ENCODE results near the gene ALDH3B2.
A peak's percentile ranks its signal among the peaks of the same experiment; 100 is the strongest.
"Not testable (repeated sequence)": the region's sequence is repeated elsewhere in the genome, so short reads cannot be mapped to it uniquely, and the experiment has no call there.

Gene ALDH3B2, protein sequence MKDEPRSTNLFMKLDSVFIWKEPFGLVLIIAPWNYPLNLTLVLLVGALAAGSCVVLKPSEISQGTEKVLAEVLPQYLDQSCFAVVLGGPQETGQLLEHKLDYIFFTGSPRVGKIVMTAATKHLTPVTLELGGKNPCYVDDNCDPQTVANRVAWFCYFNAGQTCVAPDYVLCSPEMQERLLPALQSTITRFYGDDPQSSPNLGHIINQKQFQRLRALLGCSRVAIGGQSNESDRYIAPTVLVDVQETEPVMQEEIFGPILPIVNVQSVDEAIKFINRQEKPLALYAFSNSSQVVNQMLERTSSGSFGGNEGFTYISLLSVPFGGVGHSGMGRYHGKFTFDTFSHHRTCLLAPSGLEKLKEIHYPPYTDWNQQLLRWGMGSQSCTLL

DNA sequence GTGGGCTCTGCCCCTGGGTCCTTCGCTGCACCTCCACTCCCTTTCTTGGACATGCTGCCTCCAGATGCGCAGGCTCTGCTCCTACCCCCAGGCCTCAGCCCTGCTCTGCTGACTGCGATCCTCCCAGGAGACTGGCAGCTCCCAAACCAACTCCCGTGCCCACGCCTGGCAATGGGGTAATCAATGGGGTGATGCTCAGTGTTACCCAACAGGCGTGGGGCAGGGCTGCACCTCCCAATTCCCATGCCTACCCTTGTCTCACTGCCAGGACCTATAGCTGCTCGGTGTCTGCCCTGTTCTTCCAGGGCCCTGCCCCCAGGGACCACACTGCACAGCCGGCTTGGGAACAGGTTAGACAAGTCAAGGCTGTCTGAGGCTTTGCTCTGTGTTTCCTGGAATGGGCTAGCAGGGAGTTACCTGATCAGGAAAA is at the start of gene ALDH3B2:
Gene ALDH3B2 (minus strand): TSS at position 182 of the 430 bp plus-strand sequence. CDS start 7,688 bp downstream, outside the sequence.
- DNase-seq = no peak

DNA sequence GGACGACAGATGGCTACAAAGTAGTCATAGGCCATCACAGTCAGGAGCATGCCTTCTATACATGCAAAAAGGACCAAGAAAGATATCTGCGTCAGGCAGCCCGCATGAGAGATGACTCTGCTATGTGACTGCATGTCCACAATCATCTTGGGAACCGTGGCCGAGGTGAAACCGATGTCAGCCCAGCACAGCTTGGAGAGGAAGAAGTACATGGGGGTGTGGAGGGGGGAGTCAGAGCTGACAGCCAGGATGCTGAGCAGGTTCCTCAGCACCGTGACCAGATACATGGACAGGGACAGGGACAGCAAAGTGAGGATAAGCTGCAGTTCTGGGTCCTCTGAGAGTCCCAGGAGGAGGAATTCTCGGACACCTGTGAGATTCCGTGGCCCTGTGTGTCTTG is 48.6 kb upstream of the ALDH3B2 start:
- DNase-seq = not testable (repeated sequence)

DNA sequence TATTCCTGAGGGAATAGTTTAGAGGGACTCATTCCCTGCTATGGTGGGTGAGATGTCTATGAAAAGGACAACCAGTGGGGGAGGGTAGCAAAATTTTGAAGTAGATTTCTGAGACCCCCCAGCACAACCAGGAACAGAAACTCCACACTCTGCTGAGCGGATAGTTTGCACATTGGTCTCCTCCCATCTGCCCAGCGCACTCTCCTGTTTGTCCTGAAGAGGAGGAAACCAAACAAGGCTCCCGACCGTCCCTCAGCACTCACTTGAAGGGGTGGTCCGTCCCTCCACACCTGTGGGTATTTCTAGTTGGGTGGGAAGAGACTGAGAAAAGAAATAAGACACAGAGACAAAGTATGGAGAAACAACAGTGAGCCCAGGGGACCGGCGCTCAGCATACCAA is 41.8 kb upstream of the ALDH3B2 start:
- not testable (repeated sequence) for DNase-seq

DNA sequence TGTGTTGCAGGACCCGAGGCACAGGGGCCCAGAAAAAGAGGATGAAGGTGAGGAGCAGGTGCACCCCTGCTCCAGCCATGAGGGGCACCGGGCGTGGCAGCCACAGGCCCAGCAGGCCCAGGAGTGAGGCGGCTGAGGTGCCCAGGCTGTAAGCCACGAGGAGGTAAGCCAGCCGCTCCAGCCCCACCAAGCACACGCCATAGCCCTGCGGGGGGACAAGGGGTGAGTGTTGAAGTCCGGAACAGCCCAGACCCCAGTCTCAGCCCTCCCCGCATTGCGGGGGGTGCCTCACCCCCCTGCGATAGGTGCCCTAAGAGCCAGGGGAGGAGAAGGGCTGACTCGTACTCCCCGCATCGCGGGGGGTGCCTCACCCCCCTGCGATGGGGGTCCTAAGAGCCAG is 41.4 kb upstream of the ALDH3B2 start:
- not testable (repeated sequence) for DNase-seq

DNA sequence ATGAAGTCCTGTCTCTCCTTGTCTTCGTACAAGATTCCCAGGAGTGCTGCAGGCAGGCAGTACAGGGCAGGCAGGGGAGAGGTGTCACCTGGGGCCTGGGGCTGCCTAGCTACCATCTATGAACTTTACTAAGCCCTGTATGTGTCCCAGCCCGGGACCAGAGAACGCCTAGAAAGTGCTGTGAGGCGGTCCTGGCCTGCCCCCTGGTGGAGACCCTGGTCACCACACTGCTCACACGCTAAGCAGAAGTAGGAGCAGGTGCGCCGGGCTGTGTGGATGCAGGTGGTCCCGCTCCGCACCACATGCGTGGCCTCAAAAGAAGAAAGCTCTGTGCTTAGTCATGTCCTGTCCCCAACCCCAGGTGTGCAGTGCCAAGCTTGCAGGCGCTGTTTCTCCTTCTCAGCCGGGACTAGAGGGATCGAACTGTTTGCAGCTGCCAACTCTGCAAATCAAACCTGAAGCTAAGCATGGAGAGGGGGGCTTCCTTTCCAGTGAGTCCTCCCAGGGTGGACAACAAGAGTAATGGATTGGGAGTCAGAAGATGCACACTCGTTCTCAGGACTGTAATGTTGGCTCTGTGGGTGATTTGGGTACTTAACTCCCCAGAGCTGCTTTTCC is 39.6 kb upstream of the ALDH3B2 start:
- DNase-seq = peak; percentile 60

DNA sequence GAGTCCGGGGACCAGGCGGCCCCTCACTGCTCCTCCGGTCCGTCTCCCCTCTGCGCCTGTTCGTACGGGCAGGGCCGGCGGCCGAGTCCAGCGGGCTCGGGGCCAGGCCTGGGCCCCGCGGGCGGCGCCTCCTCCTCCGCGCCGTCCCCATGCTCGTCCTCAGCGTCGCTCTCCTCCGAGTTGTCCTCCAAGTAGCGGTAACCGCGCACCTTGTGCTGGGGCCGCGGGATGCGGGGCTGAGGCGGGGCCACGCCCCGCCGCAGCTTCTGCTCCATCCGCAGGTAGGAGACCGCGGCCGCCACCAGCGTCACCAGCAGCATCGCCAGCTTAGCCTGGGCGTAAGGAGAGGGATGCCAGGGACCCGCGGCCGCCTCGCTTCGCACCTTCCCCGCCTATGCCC is 37.3 kb upstream of the ALDH3B2 start:
- DNase-seq = not testable (repeated sequence)

DNA sequence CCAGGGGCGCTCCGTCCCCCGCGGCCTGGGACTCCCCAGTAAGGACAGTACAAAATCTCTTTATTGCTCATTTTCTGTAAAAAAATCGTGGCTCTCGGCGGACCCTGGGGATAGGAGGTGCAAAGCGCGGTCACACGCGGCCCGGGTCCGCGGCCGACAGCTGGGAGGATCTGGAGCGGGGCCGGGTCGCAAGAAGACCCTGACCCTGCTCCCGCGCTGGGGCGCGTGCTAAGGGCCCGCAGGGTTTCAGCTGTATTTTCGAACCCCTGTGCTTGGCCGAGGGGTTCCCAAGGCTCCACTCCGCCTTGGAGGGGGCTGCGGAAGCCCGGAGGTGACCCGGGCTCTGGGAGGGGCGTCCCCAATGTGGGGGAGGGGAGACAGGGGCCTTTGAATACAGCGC is 36.8 kb upstream of the ALDH3B2 start:
- not testable (repeated sequence) for DNase-seq

DNA sequence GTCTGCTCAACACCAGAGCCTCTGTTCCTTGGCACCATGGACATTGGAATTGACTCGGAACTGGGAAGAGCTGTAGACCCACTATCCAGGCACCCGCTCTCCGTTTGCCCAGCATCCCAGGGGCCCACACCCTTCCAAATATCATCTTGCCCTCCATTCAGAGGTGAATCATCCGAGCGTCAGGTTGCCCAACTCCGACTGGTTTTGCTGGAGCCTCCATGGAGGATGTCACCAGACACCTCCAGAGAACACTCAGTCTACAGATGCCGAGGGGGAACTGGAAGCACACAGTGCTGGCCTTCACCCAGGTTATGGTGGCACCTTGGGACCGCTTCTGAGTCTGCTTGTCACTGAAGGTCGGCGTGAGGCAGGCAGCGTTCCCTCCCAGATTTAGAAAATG is 35.4 kb upstream of the ALDH3B2 start:
- DNase-seq = not testable (repeated sequence)

DNA sequence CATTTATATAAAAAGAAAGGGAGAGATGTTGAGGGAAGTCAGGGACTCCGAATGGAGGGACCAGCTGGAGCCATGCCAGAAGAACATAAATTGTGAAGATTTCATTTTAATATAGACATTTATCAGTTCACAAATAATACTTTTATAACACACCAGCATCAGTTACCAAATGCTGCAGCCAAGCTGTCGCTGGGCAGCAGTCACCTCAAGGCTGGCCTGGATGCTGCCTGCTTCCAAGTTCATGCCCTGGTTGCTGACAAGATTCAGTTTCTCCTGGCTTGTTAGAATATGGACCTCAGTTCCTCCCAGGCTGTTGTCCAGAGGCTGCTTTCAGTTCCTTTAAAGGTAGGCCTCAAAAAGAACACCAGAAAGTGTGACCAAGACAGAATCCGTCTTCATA is 30.8 kb upstream of the ALDH3B2 start:
- DNase-seq = no peak

DNA sequence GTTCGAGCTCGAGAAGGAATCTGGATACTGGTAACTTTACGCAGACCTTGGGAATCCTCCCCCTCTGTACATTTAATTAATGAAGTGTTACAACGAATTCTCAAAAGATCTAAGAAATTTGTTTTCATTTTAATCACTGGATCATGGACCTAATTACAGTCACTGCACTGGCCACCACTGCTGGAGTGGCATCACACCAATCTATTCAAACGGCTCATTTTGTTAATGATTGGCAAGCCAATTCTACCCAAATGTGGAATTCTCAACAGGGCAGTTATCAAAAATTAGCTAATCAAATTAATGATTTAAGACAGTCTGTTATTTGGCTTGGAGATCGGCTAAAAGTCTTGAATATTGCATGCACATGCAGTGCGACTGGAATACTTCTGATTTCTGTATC is 30.1 kb upstream of the ALDH3B2 start:
- no peak for DNase-seq

DNA sequence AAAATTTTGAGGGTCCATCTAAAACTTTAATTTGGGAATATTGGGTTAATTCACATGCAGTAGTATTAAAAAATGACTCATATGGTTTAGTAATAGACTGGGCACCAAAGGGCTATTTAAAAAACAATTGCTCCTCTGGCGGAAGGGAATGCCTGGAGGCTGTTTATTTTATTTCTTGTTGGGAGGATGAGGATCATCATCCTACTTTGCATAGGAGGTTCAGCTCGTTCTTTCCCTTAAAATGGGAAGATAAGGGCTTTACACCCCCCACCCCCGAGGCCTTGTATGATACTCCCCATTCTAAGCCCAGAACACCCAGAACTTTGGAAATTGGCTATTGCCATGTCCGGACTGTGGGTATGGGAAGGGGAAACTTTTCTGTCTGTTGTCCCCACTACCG is 29.3 kb upstream of the ALDH3B2 start:
- DNase-seq = not testable (repeated sequence)

DNA sequence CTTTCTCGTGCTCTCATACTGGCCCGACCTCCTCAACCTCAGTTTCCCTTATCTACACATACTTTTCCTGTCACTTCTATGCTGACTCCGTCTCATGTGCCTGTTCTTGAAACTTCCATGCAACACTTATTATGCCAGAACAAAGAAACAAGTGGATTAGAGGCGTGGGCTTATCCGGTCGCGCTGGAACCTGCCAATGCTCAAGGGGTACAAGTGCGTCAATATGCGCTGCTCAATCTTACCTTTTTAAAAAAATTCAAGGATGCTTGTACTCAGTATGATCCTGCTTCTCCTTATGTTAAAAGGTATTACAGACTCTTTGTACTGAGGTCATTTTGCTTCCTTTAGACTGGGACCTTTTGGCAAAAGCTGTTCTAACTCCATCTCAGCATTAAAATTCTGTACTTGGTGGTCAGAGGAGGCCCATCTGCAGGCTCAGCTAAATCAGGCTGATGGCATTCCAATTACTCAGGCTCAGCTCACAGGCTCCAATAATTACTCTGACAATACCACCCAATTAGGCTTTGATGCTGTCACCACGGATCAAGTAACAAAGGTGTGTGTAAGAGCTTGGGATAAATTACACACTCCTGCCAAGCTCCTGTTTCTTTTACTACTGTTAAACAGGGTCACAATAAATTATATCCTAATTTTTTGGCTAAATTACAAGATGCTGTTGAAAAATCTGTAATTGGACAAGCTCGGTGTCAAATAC is 26.3 kb upstream of the ALDH3B2 start:
- DNase-seq = no peak

DNA sequence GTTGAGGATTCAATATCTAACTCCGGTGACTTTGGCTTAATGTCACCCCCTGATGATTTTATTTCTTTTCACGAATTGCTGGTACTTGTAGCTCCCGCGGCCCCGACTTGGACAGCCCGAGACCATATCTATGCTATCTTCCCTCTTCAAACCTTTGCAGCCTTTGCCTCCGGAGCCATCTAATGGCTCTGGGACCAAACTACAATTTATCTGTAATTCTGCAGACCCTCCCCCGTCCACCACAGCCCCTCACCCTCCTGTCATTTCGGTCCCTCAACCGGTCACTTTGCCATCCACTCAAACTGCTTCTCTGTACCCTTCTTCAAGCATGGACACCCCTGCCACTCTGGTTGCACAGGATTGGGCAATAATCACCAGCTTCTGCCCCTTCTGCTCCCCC is 25.7 kb upstream of the ALDH3B2 start:
- DNase-seq = no peak

DNA sequence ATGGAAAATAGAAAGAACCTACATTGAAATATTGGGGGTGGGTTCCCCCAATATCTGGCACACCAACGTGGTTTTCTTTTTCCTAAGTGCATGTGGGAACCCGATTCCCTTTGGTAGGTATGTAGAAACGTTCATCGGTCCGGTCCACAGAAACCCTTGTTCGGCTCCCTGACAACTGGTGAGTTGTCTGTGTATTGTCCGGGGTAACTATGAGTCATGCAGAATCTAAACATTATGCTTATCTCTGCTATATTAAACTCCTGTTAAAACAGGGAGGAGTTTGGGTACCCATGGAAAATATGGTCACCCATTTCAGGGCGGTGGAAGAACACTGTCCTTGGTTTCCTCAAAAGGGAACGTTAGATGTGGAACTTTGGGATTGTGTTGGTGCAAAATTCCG is 25.1 kb upstream of the ALDH3B2 start:
- no peak for DNase-seq

DNA sequence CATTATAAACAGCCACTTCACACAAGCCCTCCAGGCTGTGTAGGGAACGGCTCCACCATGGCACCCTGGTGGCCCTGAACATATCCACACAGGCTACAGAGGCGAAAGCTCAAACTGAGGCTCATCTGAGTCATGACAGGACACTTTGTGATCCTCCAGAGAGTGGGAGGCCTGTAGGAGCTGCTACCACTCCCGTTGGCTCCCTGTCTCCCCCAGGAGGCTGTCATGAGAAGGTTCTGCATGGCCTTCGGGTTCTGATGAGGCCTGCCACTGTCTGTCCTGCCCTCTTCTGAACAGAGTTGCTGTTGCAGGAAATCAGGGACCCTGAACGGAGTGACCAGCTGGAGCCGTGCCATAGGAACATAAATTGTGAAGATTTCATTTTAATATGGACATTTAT is 23.8 kb upstream of the ALDH3B2 start:
- DNase-seq = peak; percentile 42

DNA sequence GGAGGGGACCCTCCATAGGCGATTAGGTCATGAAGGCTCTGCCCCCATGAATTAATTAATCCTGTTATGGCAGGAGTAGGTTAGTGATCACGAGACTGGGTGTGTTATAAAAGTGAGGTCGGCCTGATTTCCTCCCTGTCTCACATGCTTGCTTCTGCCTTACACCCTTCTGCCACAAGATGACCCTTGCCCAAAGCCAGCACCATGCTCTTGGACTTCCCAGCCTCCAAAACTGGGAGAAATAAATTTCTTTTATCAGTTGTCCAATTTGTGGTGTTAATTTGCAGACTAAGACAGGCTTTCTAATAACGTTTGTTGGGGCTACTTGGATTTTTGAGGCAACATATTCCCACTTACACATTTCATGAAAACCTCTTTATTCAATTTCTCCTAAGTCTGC is 23.4 kb upstream of the ALDH3B2 start:
- DNase-seq = no peak

DNA sequence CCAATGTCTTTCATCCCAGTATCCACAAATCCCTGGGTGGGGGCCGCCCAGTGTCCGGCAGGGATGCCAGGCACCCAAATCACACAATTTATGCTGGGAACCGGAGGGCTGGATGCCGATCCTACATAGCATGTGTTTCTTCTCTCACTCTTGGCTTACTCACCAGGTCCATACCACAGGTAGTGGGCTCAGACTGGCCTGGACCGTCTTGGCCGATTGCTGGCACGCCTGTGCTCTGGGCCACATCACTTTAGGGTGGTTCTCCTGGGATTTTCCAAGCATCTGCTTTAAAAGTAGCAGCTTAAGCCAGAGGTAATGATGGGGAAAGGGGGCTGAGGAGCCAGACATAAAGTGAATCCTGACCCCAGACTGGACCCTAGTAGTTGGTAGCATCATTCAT is 22.6 kb upstream of the ALDH3B2 start:
- no peak for DNase-seq

DNA sequence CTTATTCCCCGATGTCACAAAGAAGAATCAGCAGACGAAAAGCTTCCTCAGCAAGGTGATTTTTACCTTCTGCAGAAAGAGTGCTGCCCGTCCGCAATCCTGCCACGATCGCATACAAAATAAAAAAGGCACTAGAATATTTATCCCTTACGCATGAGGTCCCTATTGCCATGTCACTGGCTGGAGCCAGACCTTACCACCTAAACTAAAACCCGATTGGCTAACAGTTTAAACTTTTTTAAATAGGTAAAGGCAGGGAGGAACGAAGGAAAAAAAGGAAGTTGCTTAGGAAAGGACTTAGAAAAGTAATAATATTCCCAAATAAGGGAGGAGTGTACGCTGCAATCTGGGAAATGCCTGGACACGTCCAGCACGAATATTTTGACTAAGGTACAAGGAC is 21.2 kb upstream of the ALDH3B2 start:
- DNase-seq = no peak

DNA sequence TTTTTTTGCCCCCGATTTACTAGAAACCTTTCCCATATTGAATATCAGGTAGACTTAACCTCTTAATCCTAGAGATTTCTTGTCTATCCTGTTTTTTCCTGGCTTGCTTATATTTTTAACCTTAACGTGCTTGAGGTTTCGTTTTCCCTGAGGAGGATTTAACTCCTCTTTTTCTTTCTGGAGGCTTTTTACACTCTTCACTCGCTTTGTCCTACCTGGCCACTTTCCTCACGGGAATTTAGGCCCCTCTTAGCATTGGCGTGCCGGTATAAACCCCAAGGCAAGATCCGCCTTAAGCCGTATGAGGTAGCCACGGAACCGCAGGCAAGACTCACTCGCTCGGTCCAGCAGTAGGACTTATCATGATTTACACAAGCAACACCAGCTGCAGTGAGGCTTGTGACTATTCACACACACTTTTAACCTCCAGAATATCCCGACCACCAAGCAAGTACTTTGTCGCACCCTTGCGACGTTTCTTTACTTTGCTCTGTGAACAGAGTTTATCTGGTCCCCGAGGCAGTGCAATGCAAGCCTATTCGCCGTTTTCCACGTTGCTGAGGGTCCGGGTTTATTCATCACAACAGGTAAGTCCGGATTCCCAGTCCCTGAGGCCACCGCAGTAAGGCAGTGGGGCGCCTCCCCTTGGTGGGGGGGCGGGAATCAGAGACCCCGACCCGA is 20.6 kb upstream of the ALDH3B2 start:
- no peak for DNase-seq

DNA sequence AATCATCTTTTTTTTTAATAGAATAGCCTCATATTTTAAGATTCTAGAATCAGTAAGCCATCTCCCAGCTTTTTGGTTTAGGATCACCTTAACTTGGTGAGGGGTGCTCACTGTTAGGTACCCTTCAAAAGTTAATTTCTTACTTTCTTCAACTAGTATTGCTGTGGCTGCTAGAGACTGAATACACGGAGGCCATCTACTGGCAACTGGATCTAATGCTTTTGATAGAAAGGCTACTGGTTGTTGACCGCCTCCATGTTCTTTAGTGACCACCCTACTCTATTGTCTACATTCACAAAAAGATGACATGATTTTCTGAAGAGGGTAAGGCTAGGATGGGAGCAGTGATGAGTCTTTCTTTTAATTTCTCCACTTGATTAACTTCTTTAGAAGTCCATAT is 16.7 kb upstream of the ALDH3B2 start:
- DNase-seq = no peak

DNA sequence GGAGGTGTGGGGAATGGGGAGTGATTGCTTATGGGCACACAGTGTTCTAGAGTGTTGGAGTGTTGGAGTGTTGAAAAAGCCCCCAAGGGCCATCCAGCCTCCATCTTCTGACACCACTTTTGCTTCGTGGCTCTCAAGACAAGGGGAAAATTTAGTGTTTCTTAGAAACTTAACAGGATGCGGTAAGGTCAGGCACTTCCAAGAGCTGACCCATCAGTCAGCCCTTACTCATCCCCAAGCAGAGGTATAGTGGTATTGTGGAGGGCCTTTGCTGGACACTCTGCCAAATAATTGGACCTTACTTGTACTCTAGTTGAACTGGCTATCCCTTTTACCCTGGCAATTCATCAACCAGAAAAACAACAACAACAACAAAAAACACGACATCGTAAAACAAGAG is 14.8 kb upstream of the ALDH3B2 start:
- no peak for DNase-seq

DNA sequence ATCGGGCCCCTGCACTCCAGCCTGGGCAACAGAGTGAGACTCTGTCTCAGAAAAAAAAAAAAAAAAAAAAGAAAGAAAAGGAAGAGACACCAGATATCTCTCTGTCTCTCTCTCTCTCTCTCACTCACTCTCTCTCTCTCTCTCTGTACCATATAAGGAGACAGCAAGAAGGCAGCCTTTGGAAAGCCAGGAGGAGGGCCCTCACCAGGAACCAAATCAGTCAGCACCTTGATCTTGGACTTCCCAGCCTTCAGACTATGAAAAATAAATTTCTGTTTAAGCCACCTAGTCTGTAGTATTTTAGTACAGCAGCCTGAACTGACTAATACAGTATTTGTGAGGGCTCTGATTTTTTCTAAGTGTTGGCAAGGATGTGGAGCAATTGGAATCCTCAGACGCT is 13.6 kb upstream of the ALDH3B2 start:
- no peak for DNase-seq

DNA sequence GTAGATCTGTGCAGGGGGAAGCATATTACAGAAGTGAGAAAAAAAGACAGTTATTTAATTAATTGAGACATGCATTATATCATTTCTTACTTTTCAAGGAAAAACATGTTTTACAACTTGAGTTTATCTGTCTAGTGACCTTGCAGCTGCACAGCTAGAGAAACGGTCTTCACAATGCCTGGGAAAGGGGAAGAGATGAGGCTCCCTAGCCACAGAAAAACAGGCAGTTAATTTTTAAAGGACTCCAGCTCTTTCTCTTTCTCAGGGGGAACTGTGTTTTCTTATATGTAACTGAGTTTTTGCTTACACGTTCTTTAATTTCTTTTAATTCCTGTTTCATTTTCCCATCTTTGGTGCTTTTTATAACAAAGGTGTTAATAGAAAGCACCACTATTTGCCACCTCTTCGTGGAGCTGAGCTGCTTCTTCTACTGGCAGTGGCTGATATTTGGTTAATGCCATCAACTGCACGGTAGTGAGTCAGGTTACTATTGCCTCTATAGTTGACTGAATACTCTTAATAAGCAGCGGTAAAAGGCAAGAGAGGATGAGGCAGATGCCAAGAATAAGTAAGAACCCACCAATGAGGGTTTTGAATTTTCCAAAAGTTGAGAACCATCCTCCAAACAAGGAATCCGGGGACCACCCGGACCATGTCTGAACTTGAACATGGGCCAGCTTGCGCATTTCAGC is 11.4 kb upstream of the ALDH3B2 start:
- DNase-seq = not testable (repeated sequence)

Measured in stimulated activated CD4-positive, alpha-beta T cell treated with anti-CD3 and anti-CD28 coated beads, Interleukin-1b, Interleukin-23, amount 100 ng/mL, for 48 hours (primary cell).